IMR-90 (cell line): Measurements from ENCODE around the gene IRGQ. TPM values are rescaled to one million over a fixed set of nuclear protein-coding genes. Genes with fewer than 3 reads are reported as not detected.

ENCODE experiments used
- ATAC-seq: fragments of 200-7000 bp; cut with Tn5 transposase; 2 replicates; pipeline ENCODE4 v1.9.1; 2020; ENCODE audit warnings: low read depth, mild to moderate bottlenecking, moderate library complexity
- BruUV-seq: library from RNA; stranded (reverse); fragments of 400-500 nt; replicated peaks from 2 replicates; lab custom pipeline; 2021; lab: Mats Ljungman, UMichigan
- CTCF ChIA-PET: fragments of 300-600 bp; formaldehyde crosslinking; extraction: SDS; loops from one replicate; lab custom pipeline; 2021; ENCODE audit warnings: antibody characterized with exemption; lab: Yijun Ruan, JAX
- POLR2A ChIA-PET: fragments of 300-600 bp; sonication (Branson Sonifier 250); formaldehyde crosslinking; loops from one replicate; lab custom pipeline; 2022; ENCODE audit warnings: antibody characterized with exemption; ENCODE audit not compliant: unreplicated experiment; lab: Charles Lee
- DNase-seq: peaks from one replicate; pipeline ENCODE4 v3.0.0; 2013
- H2AFZ ChIP-seq: replicated peaks from 2 replicates; pipeline ENCODE3; 2013; ENCODE audit warnings: low read length, mild to moderate bottlenecking; ENCODE audit not compliant: poor library complexity
- H2AK5ac ChIP-seq: 2 replicates; pipeline ENCODE4 v1.6.1; 2013; ENCODE audit warnings: low read depth, low read length, inconsistent platforms
- H2AK9ac ChIP-seq: replicated peaks from 2 replicates; pipeline ENCODE3; 2013; ENCODE audit warnings: mild to moderate bottlenecking, low read depth, low read length, moderate library complexity; ENCODE audit not compliant: poor library complexity
- H2BK120ac ChIP-seq: 2 replicates; pipeline ENCODE4 v1.6.1; 2013; ENCODE audit warnings: low read depth, low read length, inconsistent platforms
- H2BK15ac ChIP-seq: 3 replicates; pipeline ENCODE4 v1.6.1; 2013; ENCODE audit warnings: low read depth, low read length, inconsistent platforms
- H2BK20ac ChIP-seq: 2 replicates; pipeline ENCODE4 v1.6.1; 2013; ENCODE audit warnings: low read depth, mild to moderate bottlenecking, inconsistent platforms, low read length, moderate library complexity
- H2BK5ac ChIP-seq: 2 replicates; pipeline ENCODE4 v1.6.1; 2013; ENCODE audit warnings: mild to moderate bottlenecking, low read depth, low read length, inconsistent platforms; ENCODE audit not compliant: poor library complexity, severe bottlenecking
- H3K14ac ChIP-seq: replicated peaks from 2 replicates; pipeline ENCODE4 v1.6.1; 2013; ENCODE audit warnings: low read depth, low read length, inconsistent platforms
- H3K18ac ChIP-seq: 2 replicates; pipeline ENCODE4 v1.6.1; 2013; ENCODE audit warnings: low read depth, low read length, control low read depth
- H3K23ac ChIP-seq: 2 replicates; pipeline ENCODE4 v1.6.1; 2013; ENCODE audit warnings: low read depth, low read length, inconsistent platforms
- H3K27ac ChIP-seq: 2 replicates; pipeline ENCODE4 v1.5.1; 2013; ENCODE audit warnings: mild to moderate bottlenecking, control low read depth, low read length; ENCODE audit not compliant: insufficient read depth
- H3K27me3 ChIP-seq: 2 replicates; pipeline ENCODE4 v1.6.1; 2013; ENCODE audit warnings: low read length; ENCODE audit not compliant: control insufficient read depth, insufficient read depth
- H3K36me3 ChIP-seq: 2 replicates; pipeline ENCODE4 v1.6.1; 2013; ENCODE audit warnings: low read length, mixed read lengths; ENCODE audit not compliant: control insufficient read depth, insufficient read depth
- H3K4ac ChIP-seq: 2 replicates; pipeline ENCODE4 v1.6.1; 2013; ENCODE audit warnings: low read depth, low read length, inconsistent platforms
- H3K4me1 ChIP-seq: 2 replicates; pipeline ENCODE4 v1.6.1; 2013; ENCODE audit warnings: low read length, mixed read lengths; ENCODE audit not compliant: control insufficient read depth, insufficient read depth
- H3K4me2 ChIP-seq: 2 replicates; pipeline ENCODE4 v1.6.1; 2013; ENCODE audit warnings: low read depth, mild to moderate bottlenecking, control low read depth, low read length, moderate library complexity
- H3K4me3 ChIP-seq: 2 replicates; pipeline ENCODE4 v1.5.1; 2013; ENCODE audit warnings: low read depth, mild to moderate bottlenecking, control low read depth, low read length, moderate library complexity; ENCODE audit not compliant: insufficient read depth
- H3K56ac ChIP-seq: 2 replicates; pipeline ENCODE4 v1.6.1; 2013; ENCODE audit warnings: low read length, inconsistent platforms; ENCODE audit not compliant: insufficient read depth; ENCODE audit errors: extremely low read depth
- H3K79me1 ChIP-seq, 2 experiments: 2 replicates each; pipeline ENCODE4 v1.6.1; 2013; ENCODE audit warnings: low read length in 2 of 2, inconsistent platforms in 1 of 2, low read depth in 1 of 2
- H3K9ac ChIP-seq: 2 replicates; pipeline ENCODE4 v1.6.1; 2013; ENCODE audit warnings: low read depth, low read length, control low read depth
- H3K9me1 ChIP-seq: 2 replicates; pipeline ENCODE4 v1.6.1; 2013; ENCODE audit warnings: low read length, inconsistent platforms; ENCODE audit not compliant: insufficient read depth
- H3K9me3 ChIP-seq: 2 replicates; pipeline ENCODE4 v1.6.1; 2013; ENCODE audit warnings: low read length; ENCODE audit not compliant: control insufficient read depth, insufficient read depth
- H4K20me1 ChIP-seq: 2 replicates; pipeline ENCODE4 v1.6.1; 2013; ENCODE audit warnings: low read length, inconsistent platforms; ENCODE audit not compliant: insufficient read depth
- H4K5ac ChIP-seq: 2 replicates; pipeline ENCODE4 v1.6.1; 2013; ENCODE audit warnings: mild to moderate bottlenecking, low read depth, low read length, control low read depth
- H4K8ac ChIP-seq, 2 experiments: 2 replicates each; pipeline ENCODE4 v1.6.1; 2013; ENCODE audit warnings: low read depth in 2 of 2, low read length in 2 of 2, control low read depth in 1 of 2, inconsistent platforms in 1 of 2
- H4K91ac ChIP-seq: 2 replicates; pipeline ENCODE4 v1.6.1; 2013; ENCODE audit warnings: low read depth, low read length, inconsistent platforms; ENCODE audit not compliant: insufficient read depth
- CHD1 ChIP-seq: IDR thresholded peaks from 2 replicates; pipeline ENCODE4 v1.6.1; 2012; ENCODE audit warnings: low read depth, low read length, improper control_type of control experiment
- CTCF ChIP-seq: conservative IDR thresholded peaks from 2 replicates; pipeline ENCODE4 v1.5.1; 2012; ENCODE audit warnings: mild to moderate bottlenecking, low read depth, low read length, improper control_type of control experiment
- MAZ ChIP-seq: IDR thresholded peaks from 2 replicates; pipeline ENCODE4 v1.6.1; 2012; ENCODE audit warnings: low read depth, mild to moderate bottlenecking, low read length, improper control_type of control experiment, moderate library complexity, borderline replicate concordance
- MXI1 ChIP-seq: IDR thresholded peaks from 2 replicates; pipeline ENCODE4 v1.6.1; 2012; ENCODE audit warnings: low read depth, mild to moderate bottlenecking, low read length, moderate library complexity, borderline replicate concordance
- NFE2L2 ChIP-seq: fragments of 150-350 bp; IDR thresholded peaks from 2 replicates; pipeline ENCODE4 v1.6.1; 2016; ENCODE audit warnings: low read depth, mild to moderate bottlenecking, low read length
- POLR2A ChIP-seq: IDR thresholded peaks from 2 replicates; pipeline ENCODE4 v1.6.1; 2012; ENCODE audit warnings: mild to moderate bottlenecking, low read depth, low read length
- RAD21 ChIP-seq: IDR thresholded peaks from 2 replicates; pipeline ENCODE4 v1.6.1; 2012; ENCODE audit warnings: low read length, improper control_type of control experiment
- RCOR1 ChIP-seq: IDR thresholded peaks from 2 replicates; pipeline ENCODE4 v1.6.1; 2012; ENCODE audit warnings: mild to moderate bottlenecking, low read length, improper control_type of control experiment; ENCODE audit not compliant: insufficient replicate concordance
- RFX5 ChIP-seq: IDR thresholded peaks from 2 replicates; pipeline ENCODE4 v1.8.0; 2012; ENCODE audit warnings: low read depth, mild to moderate bottlenecking, low read length, moderate library complexity
- SMC3 ChIP-seq: fragments of 150-350 bp; IDR thresholded peaks from 2 replicates; pipeline ENCODE4 v1.6.1; 2016; ENCODE audit warnings: low read depth, mild to moderate bottlenecking, antibody characterized with exemption, low read length, moderate library complexity
- USF2 ChIP-seq: fragments of 150-350 bp; IDR thresholded peaks from 2 replicates; pipeline ENCODE4 v1.6.1; 2017; ENCODE audit warnings: mild to moderate bottlenecking, antibody characterized with exemption, low read length, low read depth
- WGBS, 2 experiments: methylation state at CpG; one replicate each; pipeline versions ENCODE4 v1.1.5 to v1.1.7; 2013; ENCODE audit warnings: missing lambda C conversion rate in 2 of 2; ENCODE audit not compliant: insufficient read length in 1 of 2; ENCODE audit errors: extremely low coverage in 2 of 2; 5-methylcytosine and 5-hydroxymethylcytosine counted together
- dilution Hi-C: fragments of 300-500 bp; cut with HindIII; formaldehyde crosslinking; loops from one replicate; pipeline ENCODE4 v1.14.3; 2018; ENCODE audit warnings: low sequenced_read_pairs; ENCODE audit not compliant: unreplicated experiment
- in situ Hi-C: fragments of 300-500 bp; cut with MboI; formaldehyde crosslinking; loops from 3 replicates; pipeline ENCODE4 v1.14.3; 2019; ENCODE audit warnings: low sequenced_read_pairs, inconsistent platforms, mixed read lengths
- intact Hi-C: fragments of 100-400 bp; cut with micrococcal nuclease; formaldehyde crosslinking; loops from 2 replicates; pipeline ENCODE4 v1.10.0; 2022
- polyA plus RNA-seq, 3 experiments: library from polyadenylated mRNA; depleted of rRNA; stranded (reverse); fragments of >200 nt; gene quantifications; 2 replicates each; pipeline ENCODE4 v1.2.3, GENCODE V29; 2012; ENCODE audit warnings: low replicate concordance in 1 of 3
- total RNA-seq: library from RNA; depleted of rRNA; stranded (reverse); fragments of >200 nt; gene quantifications from 2 replicates; pipeline ENCODE4 v1.2.3, GENCODE V29; 2012
- TF ChIP-seq, protein P1 (sequence below): fragments of 150-350 bp; IDR thresholded peaks from 2 replicates; pipeline ENCODE4 v1.6.1; 2016; ENCODE audit warnings: low read depth, mild to moderate bottlenecking, low read length, moderate library complexity, borderline replicate concordance

Gene IRGQ
- total and polyA plus RNA-seq, 2 of the 4 experiments (the other 2 are of a cell fraction) = 9.0 to 9.9 TPM

GRCh38 chr19:43563816-43564457 lies 32.0 kb downstream of the IRGQ start:
- Histone ChIP-seq H3K79me1 (peaks cover 22 to 60% of the 10 kb centered on the region in 2 experiments; a peak in 3 of 4 replicates), H3K27ac (no peak overlapping the region), H2AK5ac (peak overlapping the region; percentile 92; the same call in 1 of the 2 replicates), H3K36me3 (peaks cover 9% of the 10 kb centered on the region), H2BK15ac (no peak overlapping the region), H2BK5ac (no peak overlapping the region), H4K8ac (peak overlapping the region in 1 of 2 experiments; percentile 21; a peak in 1 of 4 replicates), H2AK9ac (no peak overlapping the region), H3K9me3 (no peaks in the 10 kb centered on the region), H4K91ac (no peak overlapping the region), H3K27me3 (no peaks in the 10 kb centered on the region), H3K4me3 (no peak overlapping the region), H3K4me2 (no peak overlapping the region), H2BK120ac (no peak overlapping the region), H3K9ac (no peak overlapping the region), H3K18ac (no peak overlapping the region), H3K56ac (no peak overlapping the region), H3K23ac (0 out of 2 replicates have a peak overlapping the region, but pooled peaks have one; percentile 11), H4K5ac (no peak overlapping the region), H3K4me1 (peaks cover 3% of the 10 kb centered on the region; the same call in 1 of the 2 replicates), H2BK20ac (peak overlapping the region; percentile 62; the same call in 1 of the 2 replicates), H2AFZ (no peak overlapping the region), H3K4ac (no peak overlapping the region; the same call in 1 of the 2 replicates), H4K20me1 (peaks cover 6% of the 10 kb centered on the region; the same call in 1 of the 2 replicates), H3K14ac (peak overlapping the region; percentile 63), H3K9me1 (peaks cover 29% of the 10 kb centered on the region)
- no TSS peak for BruUV-seq
- 98% methylated on average over 5 of the region's 10 CpGs; no CpG with 5 or more reads in 1 of the 2 experiments for WGBS, 2 experiments
- CTCF ChIA-PET = no interaction called here
- intact Hi-C loops = no loop called here
- DNase-seq (no peak), ATAC-seq (no peak)
- POLR2A ChIA-PET = no interaction called here
- in situ Hi-C loops = no loop called here
- dilution Hi-C loops = no loop called here
- TF ChIP-seq MXI1 = no peak
- no peak for TF ChIP-seq RAD21
- TF ChIP-seq, protein P1, sequence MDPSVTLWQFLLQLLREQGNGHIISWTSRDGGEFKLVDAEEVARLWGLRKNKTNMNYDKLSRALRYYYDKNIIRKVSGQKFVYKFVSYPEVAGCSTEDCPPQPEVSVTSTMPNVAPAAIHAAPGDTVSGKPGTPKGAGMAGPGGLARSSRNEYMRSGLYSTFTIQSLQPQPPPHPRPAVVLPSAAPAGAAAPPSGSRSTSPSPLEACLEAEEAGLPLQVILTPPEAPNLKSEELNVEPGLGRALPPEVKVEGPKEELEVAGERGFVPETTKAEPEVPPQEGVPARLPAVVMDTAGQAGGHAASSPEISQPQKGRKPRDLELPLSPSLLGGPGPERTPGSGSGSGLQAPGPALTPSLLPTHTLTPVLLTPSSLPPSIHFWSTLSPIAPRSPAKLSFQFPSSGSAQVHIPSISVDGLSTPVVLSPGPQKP = no peak
- no peak for TF ChIP-seq USF2
- no peak for TF ChIP-seq MAZ
- no peak for TF ChIP-seq RFX5
- no peak for TF ChIP-seq RCOR1
- no peak for TF ChIP-seq CTCF
- TF ChIP-seq SMC3 = no peak
- no peak for TF ChIP-seq CHD1
- TF ChIP-seq NFE2L2 = no peak
- TF ChIP-seq POLR2A = no peak
